MV-4-11 (cell line): ENCODE measurements around the gene POLR2L.

ENCODE experiments used
- DNase-seq: peaks from one replicate; lab custom pipeline; 2025; lab: John Stamatoyannopoulos, UW

Gene POLR2L

DNA sequence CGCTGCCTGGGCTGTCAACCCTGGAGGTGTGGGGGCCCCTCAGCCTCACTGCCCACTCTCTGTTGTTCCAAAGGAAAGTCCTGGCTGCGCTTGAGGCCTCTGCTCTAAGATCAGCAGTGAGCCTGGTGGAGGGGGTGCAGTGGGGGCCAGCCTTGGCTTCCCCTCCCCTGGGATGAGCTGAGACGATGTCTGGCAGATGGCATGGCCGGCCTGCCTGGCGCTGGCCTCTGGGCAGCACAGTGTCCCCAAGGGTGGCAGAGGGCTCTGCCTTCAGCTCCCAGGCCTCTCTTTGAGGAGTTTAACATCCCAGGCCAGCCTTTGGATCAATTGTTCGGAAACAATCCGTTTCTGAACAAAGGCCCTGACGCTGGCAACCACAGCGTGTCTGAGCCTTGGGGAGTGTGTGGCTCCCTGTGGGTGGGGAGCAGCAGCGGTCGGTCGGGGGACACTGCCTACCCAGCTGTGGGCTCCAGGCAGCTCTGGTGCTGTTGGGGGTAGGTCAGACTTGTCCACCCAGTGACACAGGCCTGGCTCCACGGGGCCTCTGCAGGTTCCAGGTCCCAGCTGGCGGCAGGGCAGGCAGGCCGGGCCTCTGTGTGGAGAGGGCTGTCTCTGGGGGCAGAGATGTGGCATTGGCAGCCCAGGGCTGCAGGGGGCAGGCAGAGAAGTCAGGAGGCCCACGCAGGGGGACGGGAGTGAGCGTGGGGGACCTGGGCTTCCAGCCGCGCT is 12.4 kb upstream of the POLR2L start:
- DNase-seq: no peak

DNA sequence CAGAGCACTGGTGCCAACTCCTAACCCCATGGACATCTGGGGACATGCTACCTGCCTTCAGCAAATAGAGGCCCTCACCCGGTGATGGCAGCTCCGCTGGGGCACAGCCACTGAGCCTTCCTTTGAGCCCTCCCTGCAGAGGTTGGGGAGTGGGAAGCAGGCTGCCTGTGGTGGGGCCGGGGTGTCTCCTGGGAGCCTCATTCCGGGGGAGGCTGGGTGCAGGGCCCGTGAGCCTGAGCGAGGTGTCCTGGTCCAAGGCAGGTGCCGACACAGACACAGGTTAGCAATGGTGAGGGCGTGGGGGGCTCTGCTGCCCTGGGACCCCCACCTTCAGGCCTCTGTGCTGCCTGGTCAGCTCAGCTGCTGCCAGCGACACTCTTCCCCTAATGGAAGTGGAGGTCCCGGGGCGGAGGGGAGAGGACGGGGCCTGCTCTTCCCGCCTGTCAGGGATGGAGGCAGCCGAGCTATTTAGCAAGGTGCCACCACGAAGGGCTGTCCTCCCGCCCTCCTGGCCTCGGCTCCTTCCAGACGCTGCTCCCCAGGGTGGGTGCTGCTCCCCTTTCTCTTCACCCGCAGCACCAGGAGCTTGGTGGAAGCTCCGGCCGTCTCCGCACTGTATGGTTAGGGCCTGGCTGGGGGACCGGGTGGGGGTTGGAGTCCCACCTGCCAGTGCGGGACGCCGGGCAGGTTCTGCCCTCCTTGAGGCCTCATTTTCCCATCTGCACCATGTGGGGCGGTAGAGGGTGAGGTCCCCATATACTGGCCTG is 11.5 kb upstream of the POLR2L start:
- DNase-seq: no peak

DNA sequence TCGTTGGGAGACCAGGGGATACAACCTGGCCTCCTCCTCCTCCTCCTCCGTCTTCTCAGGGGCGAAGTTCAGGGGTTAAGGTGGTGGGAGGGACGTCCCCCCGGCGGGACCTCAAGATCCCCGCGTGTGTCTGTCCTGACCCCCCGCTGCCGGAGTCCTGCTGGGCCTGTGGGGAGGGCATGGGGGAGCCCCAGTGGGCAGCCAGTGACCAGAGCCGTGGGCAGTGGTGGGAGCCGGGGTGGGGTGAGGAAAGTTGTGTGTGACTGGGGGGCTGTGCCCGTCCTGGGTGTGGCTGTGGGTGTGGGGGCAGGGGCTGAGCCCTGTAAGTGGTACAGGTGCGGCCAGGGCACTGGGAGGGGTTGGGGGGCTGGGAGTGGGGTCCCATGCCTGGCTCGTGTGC is 10.4 kb upstream of the POLR2L start:
- no peak for DNase-seq

DNA sequence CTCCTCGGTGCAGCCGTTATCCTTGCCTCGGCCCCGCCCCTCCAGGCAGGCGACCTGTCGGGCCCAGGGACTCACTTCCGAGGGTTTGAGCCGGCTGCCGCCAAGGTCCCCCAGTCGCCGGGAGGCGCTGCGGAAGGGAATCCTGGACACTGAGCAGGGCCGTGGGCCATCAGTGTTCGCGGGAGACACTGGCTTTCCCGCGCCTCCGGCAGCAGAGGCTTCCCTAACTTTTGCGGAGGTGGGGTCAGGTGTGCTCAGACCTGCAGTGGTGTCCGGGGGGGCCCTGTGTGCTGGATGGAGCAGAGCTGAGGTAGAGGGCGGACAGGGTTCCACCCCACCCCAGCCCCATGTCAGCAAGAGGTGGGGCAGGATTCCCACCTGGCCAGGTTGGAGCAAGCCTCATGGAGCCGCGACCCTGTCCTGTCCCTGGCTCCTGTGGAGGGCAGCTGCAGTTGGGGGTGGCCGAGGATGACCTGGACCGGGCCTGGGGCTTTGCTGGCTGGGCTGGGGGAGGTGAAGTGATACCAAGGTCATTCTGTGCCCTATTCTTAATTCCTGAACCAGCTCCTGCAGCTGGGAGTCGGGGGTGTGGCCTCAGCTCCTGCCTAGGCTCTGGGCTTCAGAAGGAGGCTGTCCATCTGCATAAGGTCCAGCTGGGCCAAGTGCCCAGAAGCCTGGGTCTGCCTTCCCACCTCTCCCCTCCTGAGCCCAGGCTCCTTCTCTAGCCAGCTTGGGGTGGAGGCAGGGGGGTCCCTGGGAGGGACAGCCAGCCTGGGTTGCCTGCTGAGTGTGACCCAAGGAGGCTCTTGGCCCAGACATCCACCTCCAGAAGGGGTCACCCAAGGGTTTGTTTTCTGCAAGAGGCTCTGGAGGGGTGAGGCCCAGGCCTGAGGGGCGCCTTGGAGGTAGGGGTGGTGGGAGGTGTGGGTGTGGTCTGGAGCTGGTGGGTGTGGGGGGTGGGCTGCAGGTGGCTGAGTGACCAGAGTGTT is 8.7 kb upstream of the POLR2L start:
- DNase-seq: no peak

DNA sequence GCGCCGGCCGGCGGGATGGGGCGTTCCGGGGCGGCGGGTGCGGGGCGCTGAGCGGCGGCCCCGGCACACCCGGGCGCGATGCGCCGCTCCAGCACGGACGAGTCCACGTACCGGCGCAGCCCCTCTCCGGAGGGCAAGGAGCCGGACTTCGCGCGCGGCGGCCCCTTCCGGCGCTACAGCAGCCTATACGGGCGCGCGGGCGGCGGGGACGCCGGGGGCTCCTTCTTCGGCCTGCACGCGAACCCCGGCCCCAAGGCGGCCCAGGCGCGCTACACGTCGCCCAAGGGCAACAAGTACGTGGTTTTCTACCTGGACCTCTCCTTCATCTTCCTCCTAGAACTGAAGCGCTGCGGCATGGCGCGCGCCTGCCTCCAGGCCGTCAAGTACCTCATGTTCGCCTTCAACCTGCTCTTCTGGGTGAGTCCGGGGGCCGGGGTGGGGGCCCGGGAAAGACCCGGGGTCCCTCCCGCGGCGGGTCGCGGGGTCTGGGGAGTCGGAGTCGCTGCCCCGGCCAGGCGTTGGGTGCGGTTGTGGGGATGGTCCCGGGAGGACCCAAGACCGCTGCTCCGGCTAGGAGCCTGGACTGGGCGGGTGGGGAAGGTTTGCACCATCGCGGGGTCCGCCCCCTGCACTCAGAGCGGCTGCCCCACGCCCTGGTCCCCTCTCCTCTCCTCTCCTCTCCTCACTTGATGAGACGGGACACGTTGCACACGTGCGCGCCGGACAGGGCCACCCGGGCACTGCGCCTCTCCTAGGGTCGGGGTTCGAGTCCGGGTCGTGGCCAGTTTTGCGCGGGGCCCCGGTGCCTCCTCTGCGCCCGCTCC is 7.8 kb upstream of the POLR2L start:
- DNase-seq: no peak

DNA sequence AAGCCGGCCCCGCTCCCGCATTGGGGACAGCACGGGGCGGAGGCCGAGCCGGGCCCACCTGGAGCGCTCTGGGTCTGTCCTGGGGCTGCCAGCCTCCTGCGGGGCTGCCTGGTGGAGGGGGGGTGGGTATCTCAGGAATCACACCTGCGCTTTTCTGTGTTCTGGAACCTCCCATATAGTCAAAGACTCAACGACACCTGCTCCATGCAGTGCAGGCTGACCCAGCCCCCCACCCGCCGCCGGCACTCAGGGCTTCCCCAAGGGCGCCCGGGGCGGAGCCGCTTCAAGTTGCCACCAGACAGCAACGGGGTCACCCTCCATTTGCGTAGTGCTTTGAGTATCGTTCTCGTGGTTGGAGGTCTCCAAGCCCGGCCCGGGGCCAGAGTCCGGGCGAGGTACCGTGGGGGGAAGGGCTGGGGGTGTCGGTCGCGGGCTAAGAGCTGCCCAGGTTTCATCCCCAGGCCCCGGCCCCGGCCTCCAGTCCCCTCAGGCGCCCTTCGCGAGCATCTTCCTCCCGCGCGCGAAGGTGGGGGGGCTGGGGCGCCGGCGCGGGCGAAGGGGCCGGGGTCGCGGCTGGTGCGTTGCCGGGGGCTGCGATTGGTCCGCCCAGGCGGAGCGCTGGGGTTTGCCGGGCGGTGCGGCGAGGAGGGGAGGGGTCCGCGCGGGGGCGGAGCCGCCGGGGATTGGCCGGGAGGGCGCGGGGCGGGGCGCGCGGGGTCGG is 6.9 kb upstream of the POLR2L start:
- no peak for DNase-seq

DNA sequence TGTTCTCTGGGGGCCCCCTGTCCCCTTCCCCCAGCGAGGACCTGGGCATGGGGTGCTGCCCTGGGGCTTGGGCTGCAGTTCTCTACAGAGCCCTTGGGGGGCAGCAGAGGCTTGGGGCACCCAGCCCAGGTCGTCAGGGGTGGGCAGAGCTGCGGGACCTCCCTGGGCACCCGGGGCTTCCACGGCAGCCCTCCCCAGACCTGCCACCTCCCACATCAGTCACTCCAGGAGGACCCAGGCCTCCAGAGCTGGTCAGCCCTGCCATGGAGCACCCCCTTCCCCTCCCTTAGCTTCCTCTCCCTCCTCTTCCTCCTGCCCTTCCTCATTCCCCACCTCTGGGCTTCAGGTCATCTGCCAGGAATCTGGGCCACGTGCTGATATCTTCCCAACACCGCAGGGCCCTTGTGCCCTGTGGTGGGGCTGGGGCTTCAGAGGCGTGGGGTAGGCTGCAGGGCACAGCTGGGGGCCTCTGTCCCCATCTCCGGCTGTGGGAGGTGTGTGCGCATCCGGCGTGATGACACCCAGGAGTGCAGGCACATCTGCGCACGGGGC is 6.1 kb upstream of the POLR2L start:
- peak; percentile 23 for DNase-seq

DNA sequence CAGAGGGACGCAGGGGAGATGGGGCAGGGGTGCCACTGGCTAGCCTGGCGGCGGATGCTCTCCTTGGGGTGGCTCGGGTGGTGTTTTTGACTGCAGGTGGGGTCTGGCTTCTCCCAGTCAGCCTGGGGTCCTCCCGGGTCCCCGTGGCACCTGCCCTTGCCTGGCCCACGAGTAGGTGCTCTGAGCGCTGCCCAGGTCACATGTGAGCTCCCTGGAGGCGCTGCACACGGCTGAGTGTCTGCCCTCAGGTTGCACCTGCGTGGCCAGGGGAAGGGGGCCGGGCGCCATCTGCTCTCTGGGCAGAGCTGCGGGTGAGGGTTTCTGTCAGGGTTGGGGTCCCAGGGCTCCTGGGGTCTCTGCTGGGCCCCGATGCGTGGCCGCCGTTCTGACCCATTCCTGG is 5.5 kb upstream of the POLR2L start:
- DNase-seq: no peak

DNA sequence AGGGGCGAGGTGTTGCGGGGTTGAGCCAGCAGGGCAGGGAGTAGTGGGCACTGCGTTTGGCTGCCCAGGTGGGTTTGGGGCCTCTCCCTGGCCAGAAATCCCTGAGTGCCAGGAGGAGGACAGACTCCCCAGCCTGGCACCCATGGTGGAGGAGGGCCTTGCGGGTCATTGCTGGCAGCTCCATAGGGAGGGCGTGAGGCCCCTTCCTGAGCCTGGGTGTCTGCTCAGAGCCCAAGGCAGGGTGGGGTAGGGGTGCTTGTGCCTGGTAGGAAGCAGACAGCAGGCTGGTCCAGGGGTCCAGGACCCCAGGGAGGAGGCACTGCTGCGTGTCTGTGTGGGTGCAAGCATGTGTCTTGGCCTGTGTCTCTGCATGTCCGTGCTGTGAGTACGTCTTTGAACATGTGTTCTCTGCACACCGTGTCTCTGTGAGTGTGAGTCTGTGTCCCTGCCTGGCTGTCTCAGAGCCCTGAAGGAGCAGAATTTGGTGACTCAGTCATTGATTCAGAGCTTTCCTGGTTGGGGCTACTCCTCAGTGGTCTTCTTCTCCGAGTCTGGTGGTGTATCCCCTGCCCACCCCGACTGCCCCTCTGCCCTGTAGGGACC is 4.3 kb upstream of the POLR2L start:
- no peak for DNase-seq

DNA sequence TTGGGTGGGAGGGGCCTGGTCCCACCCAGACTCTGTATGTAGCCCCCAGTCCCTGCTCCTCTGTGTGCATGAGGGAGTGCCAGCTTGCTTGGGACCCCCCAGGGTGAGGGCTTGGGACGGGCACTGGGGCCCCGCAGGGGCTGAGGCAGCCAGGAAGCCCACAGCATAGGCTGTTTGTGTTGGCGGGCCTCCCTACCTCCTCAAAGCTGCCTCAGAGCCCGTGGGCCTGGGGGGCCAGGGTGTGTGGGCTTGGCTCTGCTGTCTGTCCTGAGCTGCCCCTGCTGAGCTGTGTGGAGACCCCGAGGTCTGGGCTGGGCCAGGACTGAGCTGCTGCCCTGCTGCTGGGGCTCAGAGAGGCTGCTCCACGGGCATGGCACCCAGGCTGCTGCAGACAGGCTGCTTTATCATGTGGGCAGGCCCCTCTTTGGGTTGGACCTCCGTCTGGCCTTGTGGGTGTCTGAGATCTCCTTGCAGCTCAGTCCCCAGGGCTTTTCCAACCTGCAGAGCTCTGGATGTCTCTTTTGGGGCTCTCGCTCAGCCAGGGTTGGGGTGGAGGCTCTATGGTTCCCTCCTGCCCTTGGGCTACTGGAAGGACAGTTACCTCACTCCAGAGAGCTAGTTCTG is 3.7 kb upstream of the POLR2L start:
- DNase-seq: no peak

DNA sequence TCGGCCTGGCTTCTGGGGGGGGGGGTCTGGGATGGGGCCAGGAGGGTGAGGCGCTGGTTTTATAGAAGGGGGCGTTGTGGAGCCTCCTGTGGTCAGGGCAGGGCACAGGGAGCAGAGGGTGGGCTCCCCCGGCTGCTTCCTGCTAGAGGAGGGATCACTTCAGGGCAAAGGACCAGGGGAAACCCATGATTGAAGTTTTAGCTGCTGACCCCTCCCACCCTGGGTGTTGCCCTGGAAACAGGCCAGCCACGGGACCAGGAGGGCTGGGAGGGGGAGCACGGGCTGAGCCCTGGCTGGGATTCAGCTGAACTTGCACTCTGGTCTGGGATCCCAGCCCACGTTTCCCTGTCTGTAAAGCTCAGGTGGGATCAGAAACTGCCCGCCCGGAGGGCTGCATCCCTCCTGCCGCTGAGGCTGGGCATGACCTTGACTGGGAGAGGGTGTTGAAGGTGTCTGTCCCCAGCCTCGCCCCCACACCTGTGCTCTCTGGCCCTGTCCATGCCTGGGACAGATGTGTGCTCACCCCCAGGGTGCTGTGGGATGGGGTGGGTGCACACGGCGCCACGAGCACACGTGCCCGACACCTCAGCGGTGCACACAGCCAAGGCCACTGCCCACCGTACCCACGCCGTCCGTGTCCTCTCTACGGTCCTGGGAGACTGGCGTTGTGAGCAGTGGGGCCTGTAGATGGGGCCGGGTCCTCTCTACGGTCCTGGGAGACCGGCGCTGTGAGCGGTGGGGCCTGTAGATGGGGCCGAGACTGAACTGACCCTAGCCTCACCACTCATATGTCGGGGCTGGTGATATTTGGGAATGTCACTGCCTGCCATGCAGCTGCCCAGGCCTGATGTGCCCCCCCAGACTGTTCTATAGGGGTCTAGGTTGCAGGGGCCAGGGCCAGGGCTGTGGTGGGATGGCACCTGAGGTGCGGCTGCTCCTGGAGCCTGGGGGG is 2.6 kb upstream of the POLR2L start:
- no peak for DNase-seq

DNA sequence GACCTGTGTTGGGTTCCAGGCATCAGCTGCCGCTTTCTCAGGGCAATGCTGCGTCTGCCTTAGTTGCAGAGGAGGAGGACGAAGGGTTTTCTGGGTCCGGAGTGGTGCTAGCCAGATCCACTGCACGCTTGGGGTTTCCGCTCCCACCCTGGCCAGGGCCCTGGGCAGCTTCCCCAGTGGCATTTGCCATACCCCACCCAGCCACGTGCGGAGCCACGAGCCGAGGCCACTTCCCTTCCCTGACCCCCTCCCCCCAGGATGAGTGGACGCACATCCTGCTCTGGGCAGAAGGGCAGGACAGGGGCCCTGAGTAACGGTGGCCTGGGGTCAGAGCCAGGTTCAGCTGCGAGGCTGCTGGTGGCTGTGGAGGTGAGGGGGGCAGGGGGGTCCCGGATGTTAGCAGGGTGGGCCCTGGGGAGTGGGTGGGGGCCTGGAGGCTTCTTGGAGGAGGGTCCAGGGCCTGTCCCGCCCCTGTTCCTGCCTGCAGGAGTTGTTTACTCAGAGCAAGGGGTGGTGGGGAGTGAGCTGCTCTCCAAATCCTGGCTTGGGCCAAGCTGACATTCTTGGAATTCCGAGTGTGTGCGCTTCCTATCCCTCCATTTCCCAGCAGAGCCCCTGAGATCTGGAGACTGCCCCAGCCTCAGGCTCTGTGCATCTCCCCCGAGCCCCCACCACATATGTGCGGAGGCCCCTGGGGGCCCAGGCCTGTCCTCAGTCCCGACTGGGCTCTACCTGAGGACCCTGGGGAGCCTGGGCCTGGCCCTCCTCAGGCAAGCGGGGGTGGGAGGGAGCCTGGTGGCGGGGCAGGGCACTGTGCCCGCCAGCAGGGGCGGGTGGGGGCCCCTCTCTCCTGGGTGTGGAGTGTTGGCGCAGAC is 1.7 kb upstream of the POLR2L start:
- DNase-seq: no peak

DNA sequence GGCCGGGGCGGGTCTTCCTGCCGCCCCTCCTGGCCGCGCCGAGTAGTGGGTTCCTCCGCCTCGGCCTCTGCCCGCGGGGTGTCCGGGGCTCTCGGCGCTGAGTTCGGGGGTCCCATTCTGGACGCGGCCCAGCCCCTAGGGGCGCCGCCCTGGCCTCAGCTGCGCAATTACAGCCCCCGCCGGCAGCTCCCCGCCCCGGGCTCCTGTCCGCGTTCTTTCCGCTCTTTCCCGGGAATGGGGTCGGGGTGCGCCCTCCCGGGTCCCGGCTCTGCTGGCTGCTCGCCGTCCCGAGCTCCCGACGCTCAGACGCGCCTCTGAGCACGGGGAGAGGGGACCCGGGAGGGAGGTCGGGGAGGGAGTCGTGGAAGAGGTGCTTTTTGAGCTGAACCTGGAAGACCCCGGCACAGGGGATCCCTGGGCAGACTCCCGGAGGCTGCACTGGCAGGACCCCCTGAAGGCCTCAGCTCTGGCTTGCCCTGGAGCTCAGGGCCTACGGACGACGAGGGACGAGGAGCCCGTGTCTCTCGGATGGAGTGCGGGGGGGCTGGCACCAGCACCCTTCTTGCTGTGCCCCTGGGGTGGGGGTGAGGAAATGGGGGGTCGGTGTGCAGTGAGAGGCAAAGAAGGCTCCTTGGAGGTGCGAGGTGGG is 881 bp upstream of the POLR2L start:
- DNase-seq: no peak

DNA sequence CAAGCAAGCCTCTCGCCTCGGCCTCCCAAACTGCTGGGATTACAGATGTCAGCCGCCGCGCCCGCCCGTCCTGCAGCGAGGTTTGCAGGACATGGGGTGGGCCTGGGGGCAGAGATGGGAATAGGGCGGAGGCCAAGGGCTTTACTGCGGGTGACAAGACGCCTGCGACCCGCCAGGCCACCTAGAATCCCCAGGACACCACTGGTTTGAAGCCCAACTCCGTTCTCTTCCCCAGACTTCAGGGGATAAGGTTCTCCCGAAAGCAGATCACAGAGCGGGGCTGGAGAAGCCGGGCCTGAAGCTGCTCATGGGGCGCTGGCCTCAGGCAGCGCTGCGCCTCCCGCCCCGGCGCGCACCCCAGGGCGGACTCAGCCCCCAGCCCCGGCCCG is 354 bp downstream of the POLR2L start:
- no peak for DNase-seq

DNA sequence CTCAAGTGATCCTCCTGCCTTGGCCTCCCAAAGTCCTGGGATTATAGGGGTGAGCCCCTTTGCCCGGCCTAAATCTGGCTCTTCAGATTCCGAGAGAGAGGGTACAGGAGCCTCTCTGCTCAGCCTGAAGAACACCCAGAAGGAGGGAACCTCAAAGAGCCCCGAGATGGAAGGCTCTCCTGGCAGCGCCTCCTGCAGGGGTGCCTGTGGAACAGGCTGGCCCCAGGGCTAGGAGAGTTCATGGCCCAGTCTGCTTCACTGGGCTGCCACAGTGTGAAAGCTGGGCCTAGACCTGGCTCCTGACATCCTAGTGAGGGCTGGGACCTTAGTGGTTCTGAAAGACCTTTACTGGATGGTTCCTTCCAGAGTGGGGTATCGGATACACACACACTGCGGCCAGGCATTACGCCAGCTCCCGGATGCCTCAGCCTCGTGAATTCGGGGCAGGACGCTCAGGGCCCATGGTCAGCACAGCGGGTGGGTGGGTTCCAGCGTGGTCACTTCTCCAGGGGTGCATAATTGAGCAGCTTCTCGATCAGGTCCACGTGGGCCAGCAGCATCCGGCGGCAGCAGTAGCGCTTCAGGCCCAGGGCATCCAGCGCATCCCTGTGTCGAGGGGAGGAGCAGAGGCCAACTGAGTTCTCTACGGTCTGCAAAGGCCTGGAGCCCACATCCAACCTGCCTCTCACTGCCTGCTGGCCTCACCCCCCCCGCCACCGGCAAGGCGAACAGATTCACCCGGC is 2.3 kb downstream of the POLR2L start:
- DNase-seq: no peak

DNA sequence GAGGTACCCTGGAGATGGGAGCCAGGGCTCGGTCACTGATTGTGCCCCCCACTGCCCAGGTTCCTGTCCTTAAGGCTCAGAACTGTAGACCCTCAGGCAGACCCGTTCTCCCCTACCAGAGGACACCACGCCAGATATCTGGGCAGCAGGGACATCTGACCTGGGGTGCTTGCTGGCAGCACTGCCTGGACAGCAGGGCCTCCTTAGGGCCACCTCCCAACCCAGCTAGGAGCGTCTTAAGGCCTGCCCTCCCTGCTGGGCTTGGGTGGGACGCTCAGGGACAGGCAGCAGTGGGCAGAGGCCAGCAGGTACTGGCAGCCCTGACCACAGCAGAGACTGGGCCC is 3.1 kb downstream of the POLR2L start:
- DNase-seq: no peak
